GM12878 (cell line): ENCODE measurements around the gene CCIN. TPM values are rescaled to one million over a fixed set of nuclear protein-coding genes. Genes with fewer than 3 reads are reported as not detected.
A peak's percentile ranks its signal among the peaks of the same experiment; 100 is the strongest.

Experiments
- ATF7 ChIP-seq: fragments of 450-650 bp; IDR thresholded peaks from 2 replicates; pipeline ENCODE4 v1.6.1; 2016; ENCODE audit warnings: low read depth, mild to moderate bottlenecking
- CHD4 ChIP-seq: fragments of 200-600 bp; sonication (generic); IDR thresholded peaks from 2 replicates; pipeline ENCODE4 v1.6.1; 2016; ENCODE audit warnings: mild to moderate bottlenecking
- EED ChIP-seq: sonication (generic); IDR thresholded peaks from 2 replicates; pipeline ENCODE4 v1.6.1; 2016; ENCODE audit warnings: antibody characterized with exemption, low read depth
- FOXK2 ChIP-seq: fragments of 450-650 bp; IDR thresholded peaks from 2 replicates; pipeline ENCODE4 v1.6.1; 2017; ENCODE audit warnings: mild to moderate bottlenecking, moderate library complexity
- HDGF ChIP-seq: fragments of 450-650 bp; IDR thresholded peaks from 2 replicates; pipeline ENCODE4 v1.6.1; 2016; ENCODE audit warnings: antibody characterized with exemption
- NR2C2 ChIP-seq: IDR thresholded peaks from 2 replicates; pipeline ENCODE4 v1.6.1; 2011; ENCODE audit warnings: borderline replicate concordance, low read depth; ENCODE audit not compliant: control insufficient read depth, insufficient read length
- POLR2AphosphoS2 ChIP-seq: IDR thresholded peaks from 2 replicates; pipeline ENCODE4 v1.6.1; 2011; ENCODE audit warnings: low read depth, mild to moderate bottlenecking, low read length, improper control_type of control experiment, moderate library complexity
- POU2F2 ChIP-seq: IDR thresholded peaks from 3 replicates; pipeline ENCODE4 v1.6.1; 2011; ENCODE audit warnings: low read depth, mild to moderate bottlenecking, low read length, borderline replicate concordance
- SMAD5 ChIP-seq: IDR thresholded peaks from 2 replicates; pipeline ENCODE4 v1.6.1; 2016; ENCODE audit warnings: antibody characterized with exemption, low read depth
- SP1 ChIP-seq: IDR thresholded peaks from one replicate; pipeline ENCODE4 v1.6.1; 2011; ENCODE audit warnings: low read depth, low read length
- TARDBP ChIP-seq: IDR thresholded peaks from 2 replicates; pipeline ENCODE4 v1.6.1; 2016; ENCODE audit warnings: borderline replicate concordance
- ZNF207 ChIP-seq: fragments of 450-650 bp; IDR thresholded peaks from 2 replicates; pipeline ENCODE4 v1.6.1; 2014; ENCODE audit warnings: antibody characterized with exemption, mild to moderate bottlenecking, borderline replicate concordance
- polyA plus RNA-seq, 11 experiments: library from polyadenylated mRNA; depleted of rRNA in 4 of 11; unstranded in 6 of 11; stranded (reverse) in 5 of 11; fragments of >200 nt; fragmentation: Nextera tagmentation in 4 of 11; fragmentation: Illumina TruSeq in 1 of 11; extraction: Ambion mirVana in 4 of 11; extraction: Trizol in 1 of 11; gene quantifications; 1 replicate in 1 of 11; 2 replicates in 10 of 11; pipeline versions ENCODE4 v1.2.1 to v1.2.3, GENCODE V29; 2011 to 2016; ENCODE audit warnings: inconsistent platforms in 2 of 11, missing spikeins in 2 of 11, low read depth in 1 of 11
- total RNA-seq, 4 experiments: library from RNA; depleted of rRNA in 3 of 4; stranded (reverse); fragments of >200 nt in 3 of 4; fragmentation: Illumina TruSeq in 1 of 4; extraction: Trizol in 1 of 4; gene quantifications; 2 replicates each; pipeline versions ENCODE4 v1.2.1 to v1.2.3, GENCODE V29; 2013 to 2021
- TF ChIP-seq, protein P1 (sequence below): fragments of 450-650 bp; IDR thresholded peaks from 2 replicates; pipeline ENCODE4 v1.6.1; 2017; ENCODE audit warnings: low read depth, mild to moderate bottlenecking, moderate library complexity
- TF ChIP-seq, protein P2 (sequence below): fragments of 450-650 bp; IDR thresholded peaks from 2 replicates; pipeline ENCODE4 v1.6.1; 2016; ENCODE audit warnings: mild to moderate bottlenecking, moderate library complexity, borderline replicate concordance
- TF ChIP-seq, protein P3 (sequence below): IDR thresholded peaks from 2 replicates; pipeline ENCODE4 v1.6.1; 2011; ENCODE audit warnings: borderline replicate concordance, low read depth, mild to moderate bottlenecking, moderate library complexity, low read length; ENCODE audit not compliant: insufficient read depth, poor library complexity, severe bottlenecking

Gene CCIN
- total and polyA plus RNA-seq, 10 of the 15 experiments (the other 5 are each of a cell fraction or from before 2014, with no cell fraction given), result not detected

DNA sequence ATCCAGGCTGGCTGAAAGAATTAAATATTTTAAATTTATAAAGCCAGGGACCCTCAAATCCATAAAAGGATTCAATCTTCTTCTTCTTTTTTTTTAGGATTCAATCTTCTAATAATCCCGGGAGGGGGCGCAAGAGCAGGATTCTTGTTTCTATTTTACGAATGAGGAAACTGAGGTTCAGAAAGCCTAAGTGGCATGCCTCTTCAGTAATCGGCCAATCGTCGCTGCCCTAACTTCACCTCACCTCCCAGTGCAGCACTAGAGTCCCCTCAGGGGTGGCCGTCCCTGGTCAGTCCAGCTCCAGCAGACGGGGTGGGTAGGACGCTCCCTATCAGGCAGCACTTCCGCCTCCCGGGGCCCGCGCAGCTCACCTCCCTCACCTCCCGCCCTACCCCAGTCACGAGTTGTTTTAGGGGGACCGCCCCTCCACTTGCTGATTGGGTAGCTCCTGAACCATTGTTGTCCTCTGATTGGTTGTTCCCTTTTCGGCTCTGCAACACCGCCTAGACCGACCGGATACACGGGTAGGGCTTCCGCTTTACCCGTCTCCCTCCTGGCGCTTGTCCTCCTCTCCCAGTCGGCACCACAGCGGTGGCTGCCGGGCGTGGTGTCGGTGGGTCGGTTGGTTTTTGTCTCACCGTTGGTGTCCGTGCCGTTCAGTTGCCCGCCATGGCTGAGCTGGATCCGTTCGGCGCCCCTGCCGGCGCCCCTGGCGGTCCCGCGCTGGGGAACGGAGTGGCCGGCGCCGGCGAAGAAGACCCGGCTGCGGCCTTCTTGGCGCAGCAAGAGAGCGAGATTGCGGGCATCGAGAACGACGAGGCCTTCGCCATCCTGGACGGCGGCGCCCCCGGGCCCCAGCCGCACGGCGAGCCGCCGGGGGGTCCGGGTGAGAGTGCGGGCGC is 21.5 kb downstream of the CCIN start, which contains the start of gene CLTA (continued):
- TF ChIP-seq, protein P1, sequence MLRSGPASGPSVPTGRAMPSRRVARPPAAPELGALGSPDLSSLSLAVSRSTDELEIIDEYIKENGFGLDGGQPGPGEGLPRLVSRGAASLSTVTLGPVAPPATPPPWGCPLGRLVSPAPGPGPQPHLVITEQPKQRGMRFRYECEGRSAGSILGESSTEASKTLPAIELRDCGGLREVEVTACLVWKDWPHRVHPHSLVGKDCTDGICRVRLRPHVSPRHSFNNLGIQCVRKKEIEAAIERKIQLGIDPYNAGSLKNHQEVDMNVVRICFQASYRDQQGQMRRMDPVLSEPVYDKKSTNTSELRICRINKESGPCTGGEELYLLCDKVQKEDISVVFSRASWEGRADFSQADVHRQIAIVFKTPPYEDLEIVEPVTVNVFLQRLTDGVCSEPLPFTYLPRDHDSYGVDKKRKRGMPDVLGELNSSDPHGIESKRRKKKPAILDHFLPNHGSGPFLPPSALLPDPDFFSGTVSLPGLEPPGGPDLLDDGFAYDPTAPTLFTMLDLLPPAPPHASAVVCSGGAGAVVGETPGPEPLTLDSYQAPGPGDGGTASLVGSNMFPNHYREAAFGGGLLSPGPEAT, result peak; percentile 68; the same call in 1 of the 2 replicates
- TF ChIP-seq, protein P2, sequence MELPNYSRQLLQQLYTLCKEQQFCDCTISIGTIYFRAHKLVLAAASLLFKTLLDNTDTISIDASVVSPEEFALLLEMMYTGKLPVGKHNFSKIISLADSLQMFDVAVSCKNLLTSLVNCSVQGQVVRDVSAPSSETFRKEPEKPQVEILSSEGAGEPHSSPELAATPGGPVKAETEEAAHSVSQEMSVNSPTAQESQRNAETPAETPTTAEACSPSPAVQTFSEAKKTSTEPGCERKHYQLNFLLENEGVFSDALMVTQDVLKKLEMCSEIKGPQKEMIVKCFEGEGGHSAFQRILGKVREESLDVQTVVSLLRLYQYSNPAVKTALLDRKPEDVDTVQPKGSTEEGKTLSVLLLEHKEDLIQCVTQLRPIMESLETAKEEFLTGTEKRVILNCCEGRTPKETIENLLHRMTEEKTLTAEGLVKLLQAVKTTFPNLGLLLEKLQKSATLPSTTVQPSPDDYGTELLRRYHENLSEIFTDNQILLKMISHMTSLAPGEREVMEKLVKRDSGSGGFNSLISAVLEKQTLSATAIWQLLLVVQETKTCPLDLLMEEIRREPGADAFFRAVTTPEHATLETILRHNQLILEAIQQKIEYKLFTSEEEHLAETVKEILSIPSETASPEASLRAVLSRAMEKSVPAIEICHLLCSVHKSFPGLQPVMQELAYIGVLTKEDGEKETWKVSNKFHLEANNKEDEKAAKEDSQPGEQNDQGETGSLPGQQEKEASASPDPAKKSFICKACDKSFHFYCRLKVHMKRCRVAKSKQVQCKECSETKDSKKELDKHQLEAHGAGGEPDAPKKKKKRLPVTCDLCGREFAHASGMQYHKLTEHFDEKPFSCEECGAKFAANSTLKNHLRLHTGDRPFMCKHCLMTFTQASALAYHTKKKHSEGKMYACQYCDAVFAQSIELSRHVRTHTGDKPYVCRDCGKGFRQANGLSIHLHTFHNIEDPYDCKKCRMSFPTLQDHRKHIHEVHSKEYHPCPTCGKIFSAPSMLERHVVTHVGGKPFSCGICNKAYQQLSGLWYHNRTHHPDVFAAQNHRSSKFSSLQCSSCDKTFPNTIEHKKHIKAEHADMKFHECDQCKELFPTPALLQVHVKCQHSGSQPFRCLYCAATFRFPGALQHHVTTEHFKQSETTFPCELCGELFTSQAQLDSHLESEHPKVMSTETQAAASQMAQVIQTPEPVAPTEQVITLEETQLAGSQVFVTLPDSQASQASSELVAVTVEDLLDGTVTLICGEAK, result peak; percentile 87; the same call in 1 of the 2 replicates
- peak; percentile 82 for TF ChIP-seq SP1
- peak; percentile 93; the same call in 1 of the 2 replicates for TF ChIP-seq SMAD5
- TF ChIP-seq HDGF, result peak; percentile 99
- TF ChIP-seq FOXK2, result 0 out of 2 replicates have a peak, but pooled peaks have one; percentile 57
- 0 out of 2 replicates have a peak, but pooled peaks have one; percentile 11 for TF ChIP-seq TARDBP
- TF ChIP-seq CHD4, result no peak
- TF ChIP-seq NR2C2, result no peak
- TF ChIP-seq POU2F2, result peak; percentile 63; the same call in 2 of the 3 replicates
- no peak for TF ChIP-seq ZNF207
- TF ChIP-seq POLR2AphosphoS2, result peak; percentile 96
- TF ChIP-seq EED, result peak; percentile 66
- TF ChIP-seq ATF7, result 0 out of 2 replicates have a peak, but pooled peaks have one; percentile 15
- TF ChIP-seq, protein P3, sequence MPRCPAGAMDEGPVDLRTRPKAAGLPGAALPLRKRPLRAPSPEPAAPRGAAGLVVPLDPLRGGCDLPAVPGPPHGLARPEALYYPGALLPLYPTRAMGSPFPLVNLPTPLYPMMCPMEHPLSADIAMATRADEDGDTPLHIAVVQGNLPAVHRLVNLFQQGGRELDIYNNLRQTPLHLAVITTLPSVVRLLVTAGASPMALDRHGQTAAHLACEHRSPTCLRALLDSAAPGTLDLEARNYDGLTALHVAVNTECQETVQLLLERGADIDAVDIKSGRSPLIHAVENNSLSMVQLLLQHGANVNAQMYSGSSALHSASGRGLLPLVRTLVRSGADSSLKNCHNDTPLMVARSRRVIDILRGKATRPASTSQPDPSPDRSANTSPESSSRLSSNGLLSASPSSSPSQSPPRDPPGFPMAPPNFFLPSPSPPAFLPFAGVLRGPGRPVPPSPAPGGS, result no peak
